Measurements from ENCODE around the gene SRSF9.

DNA sequence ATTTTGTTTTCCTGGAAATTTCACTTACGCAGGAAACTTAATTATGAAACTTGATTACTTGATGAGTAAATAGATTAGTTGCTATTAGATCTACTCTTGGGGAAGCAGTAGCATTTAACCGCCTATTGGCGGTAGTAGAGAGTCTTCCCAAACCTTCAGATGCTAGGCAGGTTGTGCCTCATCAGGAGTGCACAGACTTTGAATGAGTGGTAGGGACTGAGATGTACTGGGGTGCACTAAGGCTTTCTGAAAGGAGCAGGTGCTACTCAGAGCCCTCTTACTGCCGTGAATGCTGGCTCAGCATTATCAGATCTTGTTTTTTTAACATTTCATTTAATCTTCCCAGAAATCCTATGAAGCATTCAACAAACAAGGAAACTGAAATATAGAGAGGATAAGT, 15.6 kb downstream of the SRSF9 start:
- no peak for TF ChIP-seq POLR2AphosphoS5 (IDR thresholded peaks at IDR 0.05; ENCODE audit: low read depth, low read length)
- TF ChIP-seq, protein P1, sequence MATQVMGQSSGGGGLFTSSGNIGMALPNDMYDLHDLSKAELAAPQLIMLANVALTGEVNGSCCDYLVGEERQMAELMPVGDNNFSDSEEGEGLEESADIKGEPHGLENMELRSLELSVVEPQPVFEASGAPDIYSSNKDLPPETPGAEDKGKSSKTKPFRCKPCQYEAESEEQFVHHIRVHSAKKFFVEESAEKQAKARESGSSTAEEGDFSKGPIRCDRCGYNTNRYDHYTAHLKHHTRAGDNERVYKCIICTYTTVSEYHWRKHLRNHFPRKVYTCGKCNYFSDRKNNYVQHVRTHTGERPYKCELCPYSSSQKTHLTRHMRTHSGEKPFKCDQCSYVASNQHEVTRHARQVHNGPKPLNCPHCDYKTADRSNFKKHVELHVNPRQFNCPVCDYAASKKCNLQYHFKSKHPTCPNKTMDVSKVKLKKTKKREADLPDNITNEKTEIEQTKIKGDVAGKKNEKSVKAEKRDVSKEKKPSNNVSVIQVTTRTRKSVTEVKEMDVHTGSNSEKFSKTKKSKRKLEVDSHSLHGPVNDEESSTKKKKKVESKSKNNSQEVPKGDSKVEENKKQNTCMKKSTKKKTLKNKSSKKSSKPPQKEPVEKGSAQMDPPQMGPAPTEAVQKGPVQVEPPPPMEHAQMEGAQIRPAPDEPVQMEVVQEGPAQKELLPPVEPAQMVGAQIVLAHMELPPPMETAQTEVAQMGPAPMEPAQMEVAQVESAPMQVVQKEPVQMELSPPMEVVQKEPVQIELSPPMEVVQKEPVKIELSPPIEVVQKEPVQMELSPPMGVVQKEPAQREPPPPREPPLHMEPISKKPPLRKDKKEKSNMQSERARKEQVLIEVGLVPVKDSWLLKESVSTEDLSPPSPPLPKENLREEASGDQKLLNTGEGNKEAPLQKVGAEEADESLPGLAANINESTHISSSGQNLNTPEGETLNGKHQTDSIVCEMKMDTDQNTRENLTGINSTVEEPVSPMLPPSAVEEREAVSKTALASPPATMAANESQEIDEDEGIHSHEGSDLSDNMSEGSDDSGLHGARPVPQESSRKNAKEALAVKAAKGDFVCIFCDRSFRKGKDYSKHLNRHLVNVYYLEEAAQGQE (IDR thresholded peaks at IDR 0.05; ENCODE audit: insufficient read depth in 1 of 2, low read depth in 2 of 2, low read length in 2 of 2): no peak
- TF ChIP-seq TAF1 (IDR thresholded peaks at IDR 0.05; ENCODE audit: borderline replicate concordance, insufficient read depth, low read length): no peak
- no peak for TF ChIP-seq FOXP2 (optimal IDR thresholded peaks at IDR 0.05; ENCODE audit: borderline replicate concordance, extremely low read depth, extremely low read length, insufficient read depth)

Data from PFSK-1 (cell line).